Panc1 (cell line): Measurements from ENCODE around the gene LRRC70. TPM values are rescaled to one million over a fixed set of nuclear protein-coding genes. Genes with fewer than 3 reads are reported as not detected.
A peak's percentile ranks its signal among the peaks of the same experiment; 100 is the strongest.

ENCODE experiments used
- ATAC-seq: fragments of 200-7000 bp; cut with Tn5 transposase; 2 replicates; pipeline ENCODE4 v1.9.1; 2020; ENCODE audit warnings: mild to moderate bottlenecking, moderate library complexity
- Bru-seq: library from RNA; stranded (reverse); fragments of 400-500 nt; gene quantifications from one replicate; lab custom pipeline; 2021; lab: Mats Ljungman, UMichigan
- BruChase-seq, 2 experiments: library from RNA; stranded (reverse); fragments of 400-500 nt; gene quantifications; one replicate each; lab custom pipeline; 2021; lab: Mats Ljungman, UMichigan
- BruUV-seq: library from RNA; stranded (reverse); fragments of 400-500 nt; replicated peaks from 2 replicates; lab custom pipeline; 2021; lab: Mats Ljungman, UMichigan
- CTCF ChIA-PET: fragments of 300-600 bp; sonication (Branson Sonifier 250); formaldehyde crosslinking; loops from one replicate; lab custom pipeline; 2022; ENCODE audit warnings: antibody characterized with exemption; lab: Charles Lee
- POLR2A ChIA-PET: fragments of 300-600 bp; sonication (Branson Sonifier 250); formaldehyde crosslinking; loops from one replicate; lab custom pipeline; 2022; ENCODE audit warnings: antibody characterized with exemption; lab: Charles Lee
- DNase-seq: peaks from one replicate; pipeline ENCODE4 v3.0.0-alpha.2; 2010; ENCODE audit warnings: low read depth, low spot score
- H3K27ac ChIP-seq: 2 replicates; pipeline ENCODE4 v1.5.1; 2011; ENCODE audit warnings: mild to moderate bottlenecking, low read length, inconsistent platforms
- H3K27me3 ChIP-seq: fragments of 200-500 bp; sonication (Bioruptor generic); 2 replicates; pipeline ENCODE4 v1.6.0; 2014; ENCODE audit warnings: low read length, inconsistent platforms; ENCODE audit not compliant: control insufficient read depth, insufficient read depth
- H3K36me3 ChIP-seq: fragments of 200-500 bp; sonication (Bioruptor generic); 2 replicates; pipeline ENCODE4 v1.5.1; 2014; ENCODE audit warnings: inconsistent platforms, mild to moderate bottlenecking, low read length, moderate library complexity; ENCODE audit not compliant: control insufficient read depth, insufficient read depth
- H3K4me1 ChIP-seq: 2 replicates; pipeline ENCODE4 v1.5.1; 2011; ENCODE audit warnings: inconsistent platforms, mild to moderate bottlenecking, low read length, moderate library complexity; ENCODE audit not compliant: control insufficient read depth, insufficient read depth
- H3K4me3 ChIP-seq, 2 experiments: 2 replicates each; pipeline ENCODE4 v1.5.1; 2011 to 2012; ENCODE audit warnings: low read depth in 2 of 2, low read length in 2 of 2, mild to moderate bottlenecking in 2 of 2, inconsistent platforms in 1 of 2, moderate library complexity in 1 of 2
- H3K9me3 ChIP-seq: fragments of 200-500 bp; sonication (Bioruptor generic); 2 replicates; pipeline ENCODE4 v1.5.1; 2014; ENCODE audit warnings: low read depth, mild to moderate bottlenecking, inconsistent platforms, low read length, moderate library complexity; ENCODE audit not compliant: control insufficient read depth, insufficient read depth
- POLR2AphosphoS5 ChIP-seq: IDR thresholded peaks from 2 replicates; pipeline ENCODE4 v1.6.1; 2012; ENCODE audit warnings: mild to moderate bottlenecking, low read depth, low read length, moderate library complexity
- REST ChIP-seq, 2 experiments: IDR thresholded peaks; 2 replicates each; pipeline ENCODE4 v1.6.1; 2011 to 2012; ENCODE audit warnings: low read depth in 2 of 2, control low read depth in 1 of 2, low read length in 1 of 2, mild to moderate bottlenecking in 1 of 2, moderate library complexity in 1 of 2; ENCODE audit not compliant: insufficient read depth in 1 of 2
- SIN3A ChIP-seq: IDR thresholded peaks from 2 replicates; pipeline ENCODE4 v1.6.1; 2012; ENCODE audit warnings: low read depth, mild to moderate bottlenecking, low read length, moderate library complexity, borderline replicate concordance; ENCODE audit not compliant: insufficient read depth
- TCF7L2 ChIP-seq: IDR thresholded peaks from 2 replicates; pipeline ENCODE4 v1.6.1; 2011; ENCODE audit warnings: mild to moderate bottlenecking, low read depth, low read length, inconsistent platforms
- in situ Hi-C: cut with HindIII; loops from 2 replicates; pipeline ENCODE4 v1.10.0; 2016; ENCODE audit warnings: low sequenced_read_pairs, low pct_unique_long_range_greater_than_20kb
- intact Hi-C: fragments of 100-400 bp; cut with micrococcal nuclease; formaldehyde crosslinking; loops from one replicate; pipeline ENCODE4 v1.10.0; 2022; ENCODE audit not compliant: unreplicated experiment
- long read RNA-seq: library from polyadenylated mRNA; unstranded; transcript quantifications from one replicate; pipeline ENCODE4 v2.0.0, GENCODE V29; 2021; ENCODE audit not compliant: unreplicated experiment
- polyA plus RNA-seq: library from polyadenylated mRNA; unstranded; fragments of >200 nt; gene quantifications from one replicate; pipeline ENCODE4 v1.2.1, GENCODE V29; 2012; ENCODE audit warnings: missing spikeins; ENCODE audit not compliant: insufficient read length
- total RNA-seq: library from RNA; stranded (reverse); gene quantifications from one replicate; pipeline ENCODE4 v1.2.1, GENCODE V29; 2021; ENCODE audit not compliant: unreplicated experiment
- TF ChIP-seq, protein P1 (sequence below): fragments of 450-650 bp; IDR thresholded peaks from 2 replicates; pipeline ENCODE4 v1.5.1; 2017; ENCODE audit warnings: mild to moderate bottlenecking

The LRRC70 gene, protein sequence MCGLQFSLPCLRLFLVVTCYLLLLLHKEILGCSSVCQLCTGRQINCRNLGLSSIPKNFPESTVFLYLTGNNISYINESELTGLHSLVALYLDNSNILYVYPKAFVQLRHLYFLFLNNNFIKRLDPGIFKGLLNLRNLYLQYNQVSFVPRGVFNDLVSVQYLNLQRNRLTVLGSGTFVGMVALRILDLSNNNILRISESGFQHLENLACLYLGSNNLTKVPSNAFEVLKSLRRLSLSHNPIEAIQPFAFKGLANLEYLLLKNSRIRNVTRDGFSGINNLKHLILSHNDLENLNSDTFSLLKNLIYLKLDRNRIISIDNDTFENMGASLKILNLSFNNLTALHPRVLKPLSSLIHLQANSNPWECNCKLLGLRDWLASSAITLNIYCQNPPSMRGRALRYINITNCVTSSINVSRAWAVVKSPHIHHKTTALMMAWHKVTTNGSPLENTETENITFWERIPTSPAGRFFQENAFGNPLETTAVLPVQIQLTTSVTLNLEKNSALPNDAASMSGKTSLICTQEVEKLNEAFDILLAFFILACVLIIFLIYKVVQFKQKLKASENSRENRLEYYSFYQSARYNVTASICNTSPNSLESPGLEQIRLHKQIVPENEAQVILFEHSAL
- 0.13 TPM for total RNA-seq
- not detected for polyA plus RNA-seq
- percentile 85 among the genes with signal in this experiment for Bru-seq, nascent RNA
- percentile 62 among the genes with signal in this experiment for BruChase-seq, experiment 1, labeled RNA remaining after a 2-hour chase
- BruChase-seq, experiment 2, labeled RNA remaining after a 6-hour chase: percentile 57 among the genes with signal in this experiment
- long read RNA-seq: 0 reads

GRCh38 chr5:62578540-62578939 lies at the start of gene LRRC70:
TSS of gene LRRC70 (plus strand) at chr5:62578819. CDS start at chr5:62579439, 620 bp downstream.
- no peak within 1 kb of the TSS for H3K27ac ChIP-seq
- H3K36me3 ChIP-seq: no peaks in the 10 kb centered on the region
- POLR2A ChIA-PET: no interaction called here
- ATAC-seq (no peak), DNase-seq (no peak)
- intact Hi-C loops: no loop called here
- BruUV-seq: no TSS peak
- no peaks in the 10 kb centered on the region for H3K4me1 ChIP-seq
- no peaks in the 10 kb centered on the region for H3K9me3 ChIP-seq
- in situ Hi-C loops: no loop called here
- no peak within 1 kb of the TSS for H3K4me3 ChIP-seq
- CTCF ChIA-PET: interaction anchor here (0.9 kb wide), 1 partner anchor 12 kb away, joined by 3 read pairs; no protein-coding TSS in a partner anchor
- no peak for TF ChIP-seq TCF7L2
- TF ChIP-seq SIN3A: no peak
- H3K27me3 ChIP-seq: no peaks in the 10 kb centered on the region

DNA sequence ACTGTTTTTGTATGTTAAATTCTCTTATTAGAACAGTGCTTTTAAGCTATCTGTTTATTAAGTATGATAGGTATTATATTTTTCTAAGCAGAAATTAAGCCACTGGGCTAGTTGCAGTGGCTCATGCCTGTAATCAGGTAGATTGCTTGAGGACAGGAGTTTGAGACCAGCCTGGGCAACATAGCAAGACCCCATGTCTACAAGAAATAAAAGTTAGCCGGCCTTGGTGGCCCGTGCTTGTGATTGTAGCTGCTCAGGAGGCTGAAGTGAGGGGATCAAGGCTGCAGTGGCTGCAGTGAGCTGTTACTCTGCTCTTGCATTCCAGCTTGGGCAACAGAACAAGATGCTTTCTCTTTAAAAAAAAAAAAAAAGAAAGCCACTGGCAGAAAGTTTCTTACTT lies 45.0 kb upstream of the LRRC70 start:
- Histone ChIP-seq H3K36me3 (no peaks in the 10 kb centered on the region; the same call in 1 of the 2 replicates), H3K27me3 (no peaks in the 10 kb centered on the region), H3K9me3 (no peaks in the 10 kb centered on the region), H3K4me3 (no peak overlapping the region), H3K27ac (no peak overlapping the region), H3K4me1 (no peaks in the 10 kb centered on the region)
- ChIA-PET CTCF (no interaction called here), POLR2A (interaction anchor here (0.6 kb wide), 1 partner anchor 187 kb away, joined by 5 read pairs; no protein-coding TSS in a partner anchor)
- no peak for TF ChIP-seq REST (IDR thresholded peaks at IDR 0.05; ENCODE audit: insufficient read depth in 1 of 2, low read depth in 2 of 2, low read length in 1 of 2)
- no peak for TF ChIP-seq POLR2AphosphoS5
- no peak for TF ChIP-seq SIN3A
- TF ChIP-seq TCF7L2: no peak
- TF ChIP-seq, protein P1, sequence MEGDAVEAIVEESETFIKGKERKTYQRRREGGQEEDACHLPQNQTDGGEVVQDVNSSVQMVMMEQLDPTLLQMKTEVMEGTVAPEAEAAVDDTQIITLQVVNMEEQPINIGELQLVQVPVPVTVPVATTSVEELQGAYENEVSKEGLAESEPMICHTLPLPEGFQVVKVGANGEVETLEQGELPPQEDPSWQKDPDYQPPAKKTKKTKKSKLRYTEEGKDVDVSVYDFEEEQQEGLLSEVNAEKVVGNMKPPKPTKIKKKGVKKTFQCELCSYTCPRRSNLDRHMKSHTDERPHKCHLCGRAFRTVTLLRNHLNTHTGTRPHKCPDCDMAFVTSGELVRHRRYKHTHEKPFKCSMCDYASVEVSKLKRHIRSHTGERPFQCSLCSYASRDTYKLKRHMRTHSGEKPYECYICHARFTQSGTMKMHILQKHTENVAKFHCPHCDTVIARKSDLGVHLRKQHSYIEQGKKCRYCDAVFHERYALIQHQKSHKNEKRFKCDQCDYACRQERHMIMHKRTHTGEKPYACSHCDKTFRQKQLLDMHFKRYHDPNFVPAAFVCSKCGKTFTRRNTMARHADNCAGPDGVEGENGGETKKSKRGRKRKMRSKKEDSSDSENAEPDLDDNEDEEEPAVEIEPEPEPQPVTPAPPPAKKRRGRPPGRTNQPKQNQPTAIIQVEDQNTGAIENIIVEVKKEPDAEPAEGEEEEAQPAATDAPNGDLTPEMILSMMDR: no peak
- BruUV-seq: no TSS peak
- DNase-seq (no peak), ATAC-seq (no peak)
- in situ Hi-C loops (no loop called here), intact Hi-C loops (no loop called here)
